HepG2 (cell line): ENCODE results near the gene CDH13. TPM values are rescaled to one million over a fixed set of nuclear protein-coding genes. Genes with fewer than 3 reads are reported as not detected.

Source experiments
- ATAC-seq: fragments of 200-7000 bp; cut with Tn5 transposase; 3 replicates; pipeline ENCODE4 v1.9.1; 2020; ENCODE audit warnings: mild to moderate bottlenecking, moderate library complexity
- BruUV-seq: library from RNA; stranded (reverse); fragments of 400-500 nt; replicated peaks from 2 replicates; lab custom pipeline; 2021; lab: Mats Ljungman, UMichigan
- CTCF ChIA-PET: fragments of 300-600 bp; formaldehyde crosslinking; extraction: SDS; loops from one replicate; lab custom pipeline; 2021; ENCODE audit warnings: low total read pairs, inconsistent platforms, low intra/inter-chr PET ratio; lab: Yijun Ruan, JAX
- POLR2A ChIA-PET: fragments of 350-600 bp; sonication (Branson Sonifier 250); formaldehyde crosslinking; loops from one replicate; lab custom pipeline; 2020; ENCODE audit warnings: antibody characterized with exemption, inconsistent platforms; lab: Yijun Ruan, JAX
- DNase-seq: peaks from one replicate; pipeline ENCODE4 v3.0.0-alpha.2; 2015; ENCODE audit warnings: low spot score
- FAIRE-seq: peaks from 3 replicates; lab custom pipeline; 2011; peaks lifted over from hg19 to GRCh38; lab: Jason Lieb, UNC
- H2AFZ ChIP-seq: one replicate; pipeline ENCODE4 v1.6.1; 2011; ENCODE audit warnings: low read length, inconsistent platforms
- H3K27ac ChIP-seq: fragments of 300-600 bp; 3 replicates; pipeline ENCODE4 v1.8.0; 2011; ENCODE audit warnings: mixed run types, mild to moderate bottlenecking, mixed read lengths, low read length, inconsistent platforms; ENCODE audit not compliant: insufficient read depth; ENCODE audit errors: extremely low read length
- H3K27me3 ChIP-seq, 2 experiments: fragments of 200-600 bp in 1 of 2; 2 replicates in 1 of 2; 3 replicates in 1 of 2; pipeline versions ENCODE4 v1.6.0 to v1.8.0; 2011; ENCODE audit warnings: low read length in 2 of 2, mild to moderate bottlenecking in 2 of 2, moderate library complexity in 2 of 2, inconsistent platforms in 1 of 2; ENCODE audit not compliant: insufficient read depth in 2 of 2, control insufficient read depth in 1 of 2
- H3K36me3 ChIP-seq, 2 experiments: fragments of 200-600 bp in 1 of 2; replicated peaks in 1 of 2; 2 replicates in 1 of 2; 3 replicates in 1 of 2; pipeline versions ENCODE4 v1.5.1 to v1.8.0; 2011; ENCODE audit warnings: low read length in 2 of 2, inconsistent platforms in 1 of 2; ENCODE audit not compliant: insufficient read depth in 2 of 2, control insufficient read depth in 1 of 2
- H3K4me1 ChIP-seq: 2 replicates; pipeline ENCODE4 v1.5.1; 2012; ENCODE audit warnings: low read length, inconsistent platforms; ENCODE audit not compliant: insufficient read depth
- H3K4me2 ChIP-seq: 2 replicates; pipeline ENCODE4 v1.6.0; 2011; ENCODE audit warnings: low read depth, low read length, inconsistent platforms
- H3K4me3 ChIP-seq, 3 experiments: fragments of 200-600 bp in 1 of 3; sonication (generic), shearing (Covaris generic) in 1 of 3; replicated peaks in 1 of 3; 2 replicates each; pipeline ENCODE4 v1.5.1; 2011 to 2016; ENCODE audit warnings: low read length in 3 of 3, inconsistent platforms in 2 of 3, low read depth in 2 of 3, mild to moderate bottlenecking in 2 of 3, control low read depth in 1 of 3, mixed read lengths in 1 of 3; ENCODE audit not compliant: insufficient read depth in 1 of 3
- H3K79me2 ChIP-seq: one replicate; pipeline ENCODE4 v1.6.1; 2011; ENCODE audit warnings: low read length, inconsistent platforms; ENCODE audit not compliant: insufficient read depth
- H3K9ac ChIP-seq: 2 replicates; pipeline ENCODE4 v1.6.0; 2011; ENCODE audit warnings: mild to moderate bottlenecking, low read depth, low read length, inconsistent platforms; ENCODE audit not compliant: insufficient read depth
- H3K9me3 ChIP-seq: 2 replicates; pipeline ENCODE4 v1.5.1; 2012; ENCODE audit warnings: mild to moderate bottlenecking, low read length
- H4K20me1 ChIP-seq: 2 replicates; pipeline ENCODE4 v1.6.0; 2011; ENCODE audit warnings: inconsistent platforms, mild to moderate bottlenecking, low read length, moderate library complexity; ENCODE audit not compliant: insufficient read depth
- CBX5 ChIP-seq: sonication (generic); formaldehyde crosslinking; IDR thresholded peaks from 2 replicates; pipeline ENCODE4 v1.4.0; 2020; ENCODE audit warnings: missing genetic modification reagents, borderline replicate concordance
- DR1 ChIP-seq: sonication (generic); formaldehyde crosslinking; IDR thresholded peaks from 2 replicates; pipeline ENCODE4 v1.8.0; 2021; ENCODE audit warnings: mild to moderate bottlenecking, missing genetic modification reagents, inconsistent platforms
- MTF1 ChIP-seq: sonication (generic); formaldehyde crosslinking; IDR thresholded peaks from 2 replicates; pipeline ENCODE4 v1.5.0; 2020; ENCODE audit warnings: missing genetic modification reagents
- NPAS2 ChIP-seq: sonication (generic); formaldehyde crosslinking; IDR thresholded peaks from 2 replicates; pipeline ENCODE4 v1.8.0; 2022; ENCODE audit warnings: mild to moderate bottlenecking, missing genetic modification reagents, borderline replicate concordance
- RAD21 ChIP-seq: fragments of 450-650 bp; formaldehyde crosslinking; IDR thresholded peaks from 2 replicates; pipeline ENCODE4 v1.5.0; 2020; ENCODE audit warnings: mild to moderate bottlenecking
- RXRA ChIP-seq: sonication (generic); formaldehyde crosslinking; IDR thresholded peaks from 2 replicates; pipeline ENCODE4 v1.5.1; 2020; ENCODE audit warnings: missing genetic modification reagents
- SCMH1 ChIP-seq: sonication (generic); formaldehyde crosslinking; IDR thresholded peaks from 2 replicates; pipeline ENCODE4 v1.9.0; 2021; ENCODE audit warnings: missing genetic modification reagents, mild to moderate bottlenecking, borderline replicate concordance
- SETDB1 ChIP-seq: sonication (generic); formaldehyde crosslinking; IDR thresholded peaks from 2 replicates; pipeline ENCODE4 v1.5.1; 2020; ENCODE audit warnings: missing genetic modification reagents, mild to moderate bottlenecking, borderline replicate concordance
- SRSF1 ChIP-seq: fragments of 200-400 bp; formaldehyde crosslinking; optimal IDR thresholded peaks from 2 replicates; pipeline ENCODE3; 2017; ENCODE audit warnings: mild to moderate bottlenecking, low read depth, low read length, moderate library complexity
- TCF7L2 ChIP-seq: IDR thresholded peaks from 2 replicates; pipeline ENCODE4 v1.6.1; 2011; ENCODE audit warnings: mild to moderate bottlenecking, low read depth, low read length, moderate library complexity
- TOPORS ChIP-seq: sonication (generic); formaldehyde crosslinking; IDR thresholded peaks from 2 replicates; pipeline ENCODE4 v1.8.0; 2023; ENCODE audit warnings: mild to moderate bottlenecking, missing genetic modification reagents
- ZNF260 ChIP-seq: sonication (generic); formaldehyde crosslinking; IDR thresholded peaks from 2 replicates; pipeline ENCODE4 v1.4.0; 2020; ENCODE audit warnings: missing genetic modification reagents, low read depth, mild to moderate bottlenecking, borderline replicate concordance
- ZNF30 ChIP-seq: sonication (generic); formaldehyde crosslinking; IDR thresholded peaks from 2 replicates; pipeline ENCODE4 v1.5.0; 2020; ENCODE audit warnings: mild to moderate bottlenecking, missing genetic modification reagents
- ZNF33A ChIP-seq: sonication (generic); formaldehyde crosslinking; IDR thresholded peaks from 2 replicates; pipeline ENCODE4 v1.5.1; 2020; ENCODE audit warnings: missing genetic modification reagents, mild to moderate bottlenecking, moderate library complexity, borderline replicate concordance
- ZNF431 ChIP-seq: sonication (generic); formaldehyde crosslinking; IDR thresholded peaks from 2 replicates; pipeline ENCODE4 v1.9.0; 2022; ENCODE audit warnings: missing genetic modification reagents, low read depth, mild to moderate bottlenecking, borderline replicate concordance
- ZNF496 ChIP-seq: sonication (generic); formaldehyde crosslinking; IDR thresholded peaks from 2 replicates; pipeline ENCODE4 v1.8.1; 2023; ENCODE audit warnings: mild to moderate bottlenecking, moderate library complexity, missing genetic modification reagents; ENCODE audit not compliant: insufficient replicate concordance
- ZNF564 ChIP-seq: sonication (generic); formaldehyde crosslinking; IDR thresholded peaks from 2 replicates; pipeline ENCODE4 v1.8.1; 2023; ENCODE audit warnings: mild to moderate bottlenecking, missing genetic modification reagents
- ZNF652 ChIP-seq: IDR thresholded peaks from 2 replicates; pipeline ENCODE4 v1.6.1; 2016; ENCODE audit warnings: low read depth, borderline replicate concordance
- WGBS: methylation state at CpG from one replicate; pipeline ENCODE4 v1.1.6; 2017; ENCODE audit warnings: low lambda C conversion rate; 5-methylcytosine and 5-hydroxymethylcytosine counted together
- in situ Hi-C: cut with HindIII; loops from 2 replicates; pipeline ENCODE4 v1.10.0; 2017; ENCODE audit warnings: low pct_unique_long_range_greater_than_20kb; ENCODE audit not compliant: extremely low pct_ligation_motif_present
- intact Hi-C: fragments of 100-400 bp; cut with micrococcal nuclease; formaldehyde crosslinking; loops from one replicate; pipeline ENCODE4 v1.10.0; 2022; ENCODE audit not compliant: unreplicated experiment
- polyA plus RNA-seq, 8 experiments: library from polyadenylated mRNA; depleted of rRNA in 3 of 8; stranded (reverse) in 7 of 8; unstranded in 1 of 8; fragments of >200 nt; fragmentation: Illumina TruSeq in 4 of 8; extraction: Trizol in 4 of 8; gene quantifications; 2 replicates each; pipeline versions ENCODE4 v1.2.1 to v1.2.3, GENCODE V29; 2011 to 2016; ENCODE audit warnings: low read depth in 4 of 8, missing spikeins in 1 of 8, mixed read lengths in 1 of 8; ENCODE audit not compliant: insufficient read depth in 1 of 8
- total RNA-seq, 5 experiments: library from RNA; depleted of rRNA; stranded (reverse); fragments of >200 nt; fragmentation: Illumina TruSeq; extraction: Trizol; gene quantifications; 2 replicates each; pipeline ENCODE4 v1.2.3, GENCODE V29; 2016; ENCODE audit warnings: low read depth in 1 of 5
- TF ChIP-seq, protein P1 (sequence below): sonication (generic); formaldehyde crosslinking; IDR thresholded peaks from 2 replicates; pipeline ENCODE4 v1.8.0; 2022; ENCODE audit warnings: low read depth, missing genetic modification reagents

The CDH13 gene
- total and polyA plus RNA-seq, 2 of the 13 experiments (the other 11 are each of a cell fraction or from before 2014, with no cell fraction given): not detected

DNA sequence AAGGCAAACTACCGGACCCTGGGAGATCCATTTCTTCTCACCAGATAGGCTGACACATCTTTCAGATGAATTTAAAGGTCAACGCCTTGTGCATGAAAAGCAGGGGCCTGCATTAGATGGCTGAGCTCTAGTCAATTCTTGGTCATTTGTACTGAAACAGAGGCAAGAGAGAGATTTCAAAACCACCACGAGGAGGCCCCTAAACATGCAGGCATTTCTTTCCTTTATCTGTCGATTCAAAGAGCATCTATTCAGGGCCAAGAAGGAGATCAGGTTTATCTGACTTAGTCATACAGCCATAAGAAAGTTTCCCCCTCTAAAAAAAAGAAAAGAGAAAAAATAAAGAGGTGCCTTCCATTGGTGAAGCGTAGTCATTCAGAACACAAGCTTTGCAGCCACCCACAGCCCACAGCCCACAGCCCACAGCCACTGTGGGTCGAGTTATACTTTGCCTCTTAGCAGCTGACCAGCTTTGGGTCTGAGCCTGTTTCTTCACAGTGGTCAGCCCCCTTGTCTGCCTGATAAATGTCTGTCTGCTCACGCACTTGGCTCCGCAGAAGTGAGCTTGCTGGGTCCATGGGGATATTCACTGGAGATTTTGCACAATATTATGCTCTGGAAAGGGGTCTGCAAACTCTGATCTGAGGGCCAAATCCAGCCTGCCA is 207.5 kb downstream of the CDH13 start:
- Histone ChIP-seq H3K27me3 (no peaks in the 10 kb centered on the region), H3K9ac (no peak overlapping the region), H2AFZ (no peak overlapping the region), H3K4me2 (no peak overlapping the region), H3K36me3 (no peaks in the 10 kb centered on the region), H4K20me1 (no peaks in the 10 kb centered on the region), H3K9me3 (peaks cover 21% of the 10 kb centered on the region; the same call in 1 of the 2 replicates), H3K79me2 (no peaks in the 10 kb centered on the region), H3K27ac (no peak overlapping the region), H3K4me3 (no peak overlapping the region), H3K4me1 (no peaks in the 10 kb centered on the region)
- BruUV-seq: no TSS peak
- CTCF ChIA-PET: no interaction called here
- in situ Hi-C loops (no loop called here), intact Hi-C loops (no loop called here)
- FAIRE-seq (no peak), DNase-seq (no peak), ATAC-seq (no peak)
- POLR2A ChIA-PET: no interaction called here
- TF ChIP-seq MTF1 (CRISPR knock-in tag) (no peak), RXRA (no peak), TCF7L2 (no peak), ZNF564 (CRISPR knock-in tag) (no peak), ZNF33A (no peak), SETDB1 (CRISPR knock-in tag) (no peak), SRSF1 (no peak), TOPORS (no peak), NPAS2 (CRISPR knock-in tag) (no peak), DR1 (CRISPR knock-in tag) (no peak), ZNF30 (no peak), SCMH1 (CRISPR knock-in tag) (no peak), ZNF260 (CRISPR knock-in tag) (no peak), ZNF652 (CRISPR knock-in tag) (no peak), ZNF431 (CRISPR knock-in tag) (no peak), ZNF496 (CRISPR knock-in tag) (no peak), CBX5 (CRISPR knock-in tag) (no peak), RAD21 (no peak)
- TF ChIP-seq, protein P1, sequence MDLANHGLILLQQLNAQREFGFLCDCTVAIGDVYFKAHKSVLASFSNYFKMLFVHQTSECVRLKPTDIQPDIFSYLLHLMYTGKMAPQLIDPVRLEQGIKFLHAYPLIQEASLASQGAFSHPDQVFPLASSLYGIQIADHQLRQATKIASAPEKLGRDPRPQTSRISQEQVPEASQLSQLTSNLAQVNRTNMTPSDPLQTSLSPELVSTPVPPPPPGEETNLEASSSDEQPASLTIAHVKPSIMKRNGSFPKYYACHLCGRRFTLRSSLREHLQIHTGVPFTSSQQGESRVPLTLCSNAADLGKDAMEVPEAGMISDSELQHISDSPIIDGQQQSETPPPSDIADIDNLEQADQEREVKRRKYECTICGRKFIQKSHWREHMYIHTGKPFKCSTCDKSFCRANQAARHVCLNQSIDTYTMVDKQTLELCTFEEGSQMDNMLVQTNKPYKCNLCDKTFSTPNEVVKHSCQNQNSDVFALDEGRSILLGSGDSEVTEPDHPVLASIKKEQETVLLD (CRISPR knock-in tag): no peak
- WGBS: 2% methylated on average over 6 of the region's 8 CpGs
